Stimulated activated naive CD8-positive, alpha-beta T cell treated with anti-CD3 and anti-CD28 coated beads, Interleukin-15, amount 100 ng/mL, for 72 hours (primary cell): ENCODE data around the gene LYPD6B.

Source experiments
- ATAC-seq: fragments of 150-1000 bp; cut with Tn5 transposase; 2 replicates; pipeline ENCODE4 v1.10.0; 2021; ENCODE audit warnings: mild to moderate bottlenecking, moderate library complexity
- DNase-seq, 2 donors: peaks; one replicate each; pipeline ENCODE4 v3.0.0; 2021 to 2022
- H3K27ac Mint-ChIP-seq, 2 donors: one replicate each; pipeline ENCODE4 v1.8.0; 2022; ENCODE audit warnings: mild to moderate bottlenecking in 2 of 2, mixed read lengths in 2 of 2, moderate library complexity in 2 of 2
- H3K27me3 Mint-ChIP-seq: one replicate; pipeline ENCODE4 v1.8.0; 2022; ENCODE audit warnings: mixed read lengths
- H3K4me1 Mint-ChIP-seq: one replicate; pipeline ENCODE4 v1.8.0; 2022; ENCODE audit warnings: mild to moderate bottlenecking, mixed read lengths
- H3K4me3 Mint-ChIP-seq, 2 donors: one replicate each; pipeline ENCODE4 v1.8.0; 2022; ENCODE audit warnings: mild to moderate bottlenecking in 2 of 2, mixed read lengths in 2 of 2, moderate library complexity in 1 of 2
- H3K9me3 Mint-ChIP-seq, 2 donors: one replicate each; pipeline ENCODE4 v1.8.0; 2022; ENCODE audit warnings: mixed read lengths in 2 of 2

Gene LYPD6B

GRCh38 chr2:149004836-149005235 lies 33.7 kb upstream of the LYPD6B start:
- no peaks in the 10 kb centered on the region for H3K9me3 Mint-ChIP-seq
- no peak overlapping the region for H3K4me3 Mint-ChIP-seq
- H3K27me3 Mint-ChIP-seq = no peaks in the 10 kb centered on the region
- peaks cover 19% of the 10 kb centered on the region for H3K4me1 Mint-ChIP-seq
- H3K27ac Mint-ChIP-seq = no peak overlapping the region
- ATAC-seq = no peak
- DNase-seq = no peak

- Mint-ChIP-seq H3K27me3 (no peaks in the 10 kb centered on the region), H3K27ac (no peak overlapping the region), H3K9me3 (no peaks in the 10 kb centered on the region), H3K4me1 (peaks cover 11% of the 10 kb centered on the region), H3K4me3 (no peak overlapping the region)
- DNase-seq (no peak), ATAC-seq (no peak)
These were observed 32.9 kb upstream of the LYPD6B start for GRCh38 chr2:149005471-149006077.

GRCh38 chr2:149006883-149007543 lies 31.5 kb upstream of the LYPD6B start:
- ATAC-seq (no peak), DNase-seq (no peak)
- H3K27ac Mint-ChIP-seq = no peak overlapping the region
- H3K27me3 Mint-ChIP-seq = no peaks in the 10 kb centered on the region
- peaks cover 6% of the 10 kb centered on the region for H3K4me1 Mint-ChIP-seq
- H3K9me3 Mint-ChIP-seq = no peaks in the 10 kb centered on the region
- no peak overlapping the region for H3K4me3 Mint-ChIP-seq

DNA sequence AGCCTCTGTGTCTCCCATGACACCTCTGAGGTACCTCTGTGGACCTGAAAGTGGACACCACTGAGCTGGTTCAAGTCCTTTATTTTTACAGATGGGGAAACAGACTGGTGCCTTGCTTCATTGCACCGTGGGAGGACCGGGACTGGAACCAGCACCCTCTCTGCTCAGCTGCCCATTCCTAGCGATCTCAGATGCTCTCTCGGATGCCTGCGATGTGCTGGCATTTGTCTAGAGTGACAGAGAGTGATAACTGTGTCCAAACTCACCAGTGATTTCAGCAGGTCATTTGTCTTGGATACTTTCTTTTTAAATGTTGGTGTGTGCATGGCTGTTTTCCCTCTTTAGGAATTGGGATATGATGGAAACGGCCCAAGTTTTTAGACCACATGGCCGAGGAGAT lies 30.1 kb upstream of the LYPD6B start:
- H3K4me1 Mint-ChIP-seq = peaks cover 6% of the 10 kb centered on the region

GRCh38 chr2:149009576-149010461 lies 28.7 kb upstream of the LYPD6B start:
- DNase-seq (no peak), ATAC-seq (peak; percentile 27)
- Mint-ChIP-seq H3K9me3 (no peaks in the 10 kb centered on the region), H3K27me3 (no peaks in the 10 kb centered on the region), H3K4me3 (no peak overlapping the region), H3K4me1 (peaks cover 6% of the 10 kb centered on the region), H3K27ac (peak overlapping the region in 1 of 2 donors; percentile 83)

More for the DNA sequence above, 30.1 kb upstream of the LYPD6B start:
- Mint-ChIP-seq H3K4me3 (no peak overlapping the region), H3K27me3 (no peaks in the 10 kb centered on the region), H3K27ac (peak overlapping the region in 1 of 2 donors; percentile 21), H3K9me3 (no peaks in the 10 kb centered on the region)
- ATAC-seq = no peak
- DNase-seq = no peak

GRCh38 chr2:149012545-149012944 lies 26.0 kb upstream of the LYPD6B start:
- Mint-ChIP-seq H3K9me3 (no peaks in the 10 kb centered on the region), H3K4me3 (no peak overlapping the region), H3K4me1 (peaks cover 6% of the 10 kb centered on the region), H3K27me3 (peaks cover 7% of the 10 kb centered on the region), H3K27ac (peak overlapping the region in 1 of 2 donors; percentile 14)
- ATAC-seq (no peak), DNase-seq (no peak)

- Mint-ChIP-seq H3K27ac (no peak overlapping the region), H3K4me1 (no peaks in the 10 kb centered on the region), H3K9me3 (no peaks in the 10 kb centered on the region), H3K4me3 (no peak overlapping the region), H3K27me3 (peaks cover 7% of the 10 kb centered on the region)
- DNase-seq (no peak), ATAC-seq (no peak)
These were observed 23.0 kb upstream of the LYPD6B start for GRCh38 chr2:149015501-149015900.

- no peak overlapping the region for H3K27ac Mint-ChIP-seq
- H3K4me3 Mint-ChIP-seq = no peak overlapping the region
- DNase-seq = no peak
- H3K9me3 Mint-ChIP-seq = no peaks in the 10 kb centered on the region
- peak; percentile 29 for ATAC-seq
- peaks cover 7% of the 10 kb centered on the region for H3K27me3 Mint-ChIP-seq
- H3K4me1 Mint-ChIP-seq = no peaks in the 10 kb centered on the region
These were observed 22.5 kb upstream of the LYPD6B start for GRCh38 chr2:149015926-149016563.

- no peaks in the 10 kb centered on the region for H3K4me1 Mint-ChIP-seq
- no peak overlapping the region for H3K27ac Mint-ChIP-seq
- H3K27me3 Mint-ChIP-seq = peaks cover 7% of the 10 kb centered on the region
- DNase-seq (peak; percentile 64 to 65), ATAC-seq (peak; percentile 57)
- H3K4me3 Mint-ChIP-seq = no peak overlapping the region
- H3K9me3 Mint-ChIP-seq = no peaks in the 10 kb centered on the region
These were observed 21.1 kb upstream of the LYPD6B start for GRCh38 chr2:149017116-149017985.

DNA sequence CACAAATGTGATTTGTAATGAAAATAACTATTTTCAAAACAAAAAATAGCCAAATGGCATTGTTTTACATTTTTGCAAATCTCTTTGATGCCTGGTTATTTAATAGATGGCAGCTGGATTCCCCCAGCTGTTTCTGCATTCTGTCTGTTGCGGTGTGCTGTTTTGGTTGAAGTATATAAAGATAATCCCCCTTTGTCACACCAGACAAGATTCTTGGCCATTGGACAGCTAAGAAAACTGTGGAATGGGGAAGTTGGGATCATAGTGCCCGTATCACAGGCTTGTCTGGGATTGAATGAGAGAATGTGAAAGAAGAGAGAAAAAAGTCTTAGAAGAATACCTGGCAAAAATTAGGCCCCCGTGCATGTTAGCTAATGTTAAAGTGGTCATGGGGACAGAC lies 19.5 kb upstream of the LYPD6B start:
- H3K4me1 Mint-ChIP-seq = no peaks in the 10 kb centered on the region
- DNase-seq = no peak
- H3K4me3 Mint-ChIP-seq = no peak overlapping the region
- no peak for ATAC-seq
- peaks cover 7% of the 10 kb centered on the region for H3K27me3 Mint-ChIP-seq
- no peaks in the 10 kb centered on the region for H3K9me3 Mint-ChIP-seq
- no peak overlapping the region for H3K27ac Mint-ChIP-seq

DNA sequence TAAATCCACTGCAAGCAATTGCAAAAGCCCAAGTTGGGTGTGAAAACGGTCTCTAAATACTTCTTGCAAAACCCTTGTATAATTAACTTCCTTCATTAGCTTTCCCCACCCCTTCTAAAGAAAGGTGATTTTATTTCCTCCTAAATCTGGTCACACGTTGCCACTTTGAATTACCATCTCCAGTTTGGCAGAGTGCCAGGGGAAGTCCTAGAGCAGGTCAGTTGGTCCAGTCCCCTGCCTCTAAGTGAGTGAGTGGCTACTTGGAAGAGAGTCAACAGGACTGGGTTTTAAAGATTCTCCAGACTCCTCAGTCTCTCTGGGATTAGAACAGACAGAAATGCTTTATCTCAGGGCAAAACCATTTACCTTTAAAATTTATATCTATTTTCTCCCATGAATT lies 18.7 kb upstream of the LYPD6B start:
- no peak overlapping the region for H3K4me3 Mint-ChIP-seq

DNA sequence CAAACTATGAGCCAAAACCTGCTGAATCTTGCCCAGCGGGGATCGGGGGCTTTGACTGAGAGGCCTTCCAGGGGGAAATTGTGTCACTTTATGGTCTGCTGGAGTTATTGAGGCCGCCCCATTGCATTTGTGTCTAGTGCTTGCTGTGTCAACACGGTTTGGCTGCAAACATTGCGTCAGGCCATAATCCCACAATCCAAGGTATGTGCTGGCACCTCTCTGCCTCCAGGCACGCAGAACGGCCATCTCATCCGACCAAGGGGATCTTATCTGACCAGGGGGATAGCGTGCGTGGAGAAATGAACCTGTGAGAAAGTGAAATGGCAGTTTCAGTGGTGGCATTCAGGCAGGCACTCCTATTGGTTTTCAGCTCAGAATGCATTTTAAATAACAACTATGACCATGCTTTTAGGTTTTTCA lies 18.1 kb upstream of the LYPD6B start:
- DNase-seq (no peak), ATAC-seq (no peak)
- Mint-ChIP-seq H3K4me3 (no peak overlapping the region), H3K27ac (no peak overlapping the region), H3K27me3 (peaks cover 7% of the 10 kb centered on the region), H3K9me3 (no peaks in the 10 kb centered on the region), H3K4me1 (no peaks in the 10 kb centered on the region)

More for the DNA sequence above, 18.7 kb upstream of the LYPD6B start:
- DNase-seq (no peak), ATAC-seq (no peak)
- Mint-ChIP-seq H3K9me3 (no peaks in the 10 kb centered on the region), H3K4me1 (no peaks in the 10 kb centered on the region), H3K27ac (no peak overlapping the region), H3K27me3 (peaks cover 7% of the 10 kb centered on the region)

- Mint-ChIP-seq H3K9me3 (no peaks in the 10 kb centered on the region), H3K27ac (no peak overlapping the region), H3K4me3 (no peak overlapping the region), H3K27me3 (peaks cover 4% of the 10 kb centered on the region), H3K4me1 (no peaks in the 10 kb centered on the region)
- ATAC-seq (no peak), DNase-seq (no peak)
These were observed 17.2 kb upstream of the LYPD6B start for GRCh38 chr2:149021271-149021719.

DNA sequence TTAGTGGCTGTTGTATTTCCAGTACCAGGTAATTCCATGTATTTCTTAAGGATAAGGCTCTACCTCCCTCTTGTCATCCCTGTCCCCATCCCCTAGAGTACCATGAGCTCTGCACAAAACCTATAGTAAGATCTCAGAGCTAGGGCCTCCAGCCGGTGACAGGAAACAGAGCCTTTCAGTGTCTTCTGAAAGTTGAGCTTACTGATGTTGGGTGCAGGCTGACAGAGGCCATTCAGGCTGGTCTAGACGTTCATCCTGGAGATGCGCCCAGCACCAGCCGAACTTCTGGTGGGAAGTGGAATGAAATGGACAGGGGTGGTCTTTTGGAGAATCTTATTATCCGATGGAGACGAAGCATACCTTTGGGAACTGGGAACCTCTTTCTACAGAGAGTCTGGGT lies 16.7 kb upstream of the LYPD6B start:
- no peak overlapping the region for H3K27ac Mint-ChIP-seq
- ATAC-seq (no peak), DNase-seq (no peak)
- no peak overlapping the region for H3K4me3 Mint-ChIP-seq
- no peaks in the 10 kb centered on the region for H3K4me1 Mint-ChIP-seq
- H3K9me3 Mint-ChIP-seq = no peaks in the 10 kb centered on the region
- no peaks in the 10 kb centered on the region for H3K27me3 Mint-ChIP-seq

DNA sequence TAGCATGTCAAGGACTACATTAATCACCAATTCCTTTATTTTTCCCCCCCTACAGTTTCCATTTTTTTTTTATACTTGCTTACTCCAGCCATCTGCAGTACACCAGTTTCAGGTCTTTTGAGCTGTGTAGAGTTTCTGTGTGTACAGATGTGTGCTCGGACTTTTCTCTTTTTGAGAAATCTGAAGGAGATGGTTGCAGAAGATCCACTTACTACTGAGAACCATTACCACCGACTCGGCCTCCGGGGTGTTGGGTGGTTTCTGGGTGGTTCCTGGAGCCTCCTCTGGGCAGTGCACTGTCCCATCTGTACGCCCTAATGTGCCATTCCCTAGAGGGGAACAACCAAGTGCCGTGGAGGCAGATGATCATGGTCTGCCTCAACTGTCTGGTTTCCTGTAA lies 15.4 kb upstream of the LYPD6B start:
- Mint-ChIP-seq H3K27me3 (no peaks in the 10 kb centered on the region), H3K4me3 (no peak overlapping the region), H3K9me3 (no peaks in the 10 kb centered on the region), H3K27ac (no peak overlapping the region), H3K4me1 (no peaks in the 10 kb centered on the region)
- no peak for ATAC-seq
- DNase-seq = no peak
